ENCODE data around the gene LOX. TPM values are rescaled to one million over a fixed set of nuclear protein-coding genes. Genes with fewer than 3 reads are reported as not detected.

The LOX gene
- total RNA-seq, 1 experiment from 2014 or later = 0.30 TPM

GRCh38 chr5:122054266-122054665, 23.8 kb downstream of the LOX start:
- DNase-seq (ENCODE audit: extremely low read depth, low read depth) = no peak

GRCh38 chr5:122053181-122054109, 24.6 kb downstream of the LOX start:
- no peak for DNase-seq (ENCODE audit: extremely low read depth, low read depth)

- DNase-seq (ENCODE audit: extremely low read depth, low read depth) = no peak
Measured at GRCh38 chr5:122051569-122051968, 26.5 kb downstream of the LOX start.

- DNase-seq (ENCODE audit: extremely low read depth, low read depth) = no peak
Measured at GRCh38 chr5:122050959-122051358, 27.1 kb downstream of the LOX start.

- no peak for DNase-seq (ENCODE audit: extremely low read depth, low read depth)
Measured at GRCh38 chr5:122040636-122041302, 37.3 kb downstream of the LOX start.

GRCh38 chr5:122036326-122036725, 41.7 kb downstream of the LOX start:
- DNase-seq (ENCODE audit: extremely low read depth, low read depth) = no peak

- no peak for DNase-seq (ENCODE audit: extremely low read depth, low read depth)
Measured at GRCh38 chr5:122035913-122036312, 42.1 kb downstream of the LOX start.

- DNase-seq (ENCODE audit: extremely low read depth, low read depth) = no peak
Measured at GRCh38 chr5:122031836-122032235, 46.2 kb downstream of the LOX start.

GRCh38 chr5:122030251-122030650, 47.8 kb downstream of the LOX start:
- no peak for DNase-seq (ENCODE audit: extremely low read depth, low read depth)

GRCh38 chr5:122029818-122030217, 48.2 kb downstream of the LOX start:
- DNase-seq (ENCODE audit: extremely low read depth, low read depth) = no peak

GRCh38 chr5:122022966-122023365, 55.1 kb downstream of the LOX start:
- no peak for DNase-seq (ENCODE audit: extremely low read depth, low read depth)

GRCh38 chr5:122019919-122020590, 58.0 kb downstream of the LOX start:
- no peak for DNase-seq (ENCODE audit: extremely low read depth, low read depth)

GRCh38 chr5:122015471-122015870, 62.6 kb downstream of the LOX start:
- no peak for DNase-seq (ENCODE audit: extremely low read depth, low read depth)

GRCh38 chr5:122014236-122014935, 63.7 kb downstream of the LOX start:
- DNase-seq (ENCODE audit: extremely low read depth, low read depth) = no peak

Other genes with a start within 250 kb of the LOX start
- not detected in 2 replicates for gene FTMT, start 226.4 kb downstream of the LOX start, total RNA-seq (2014; rRNA removed; shearing (Covaris generic))
- 22.3 and 23.2 TPM in 2 replicates for gene SRFBP1, start 116.3 kb downstream of the LOX start, total RNA-seq (2014; rRNA removed; shearing (Covaris generic))
- 0.22 TPM in 1 of 2 replicates, not detected in the other for gene ZNF474, start 51.3 kb upstream of the LOX start, total RNA-seq (2014; rRNA removed; shearing (Covaris generic))
- gene SNCAIP, start 234.0 kb upstream of the LOX start, total RNA-seq (2014; rRNA removed; shearing (Covaris generic)) = 0.12 and 0.32 TPM in 2 replicates